ENCODE measurements around the gene HDAC7.
"Not testable (repeated sequence)": the region's sequence is repeated elsewhere in the genome, so short reads cannot be mapped to it uniquely, and the experiment has no call there.

HDAC7 gene

DNA sequence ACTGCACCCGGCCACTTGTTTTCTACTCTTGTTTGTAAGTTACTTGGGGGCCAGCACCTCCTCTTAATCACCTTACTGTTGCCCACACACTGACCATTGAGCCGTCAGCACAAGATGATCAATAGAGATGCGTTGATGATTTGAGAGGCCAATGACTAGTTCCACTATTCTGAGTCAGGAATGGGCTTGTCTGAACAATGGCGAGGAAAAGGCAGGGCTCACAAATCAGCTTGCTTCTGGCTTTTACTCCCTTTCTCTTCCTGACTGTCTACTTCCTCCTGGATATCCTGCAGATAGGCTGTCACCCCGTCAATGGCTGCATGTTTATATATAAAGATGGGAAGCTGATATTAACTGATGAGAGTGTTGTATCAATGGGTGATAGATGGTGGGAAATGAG, 29.1 kb upstream of the HDAC7 start:
- no peak for DNase-seq (ENCODE audit: low spot score)

DNA sequence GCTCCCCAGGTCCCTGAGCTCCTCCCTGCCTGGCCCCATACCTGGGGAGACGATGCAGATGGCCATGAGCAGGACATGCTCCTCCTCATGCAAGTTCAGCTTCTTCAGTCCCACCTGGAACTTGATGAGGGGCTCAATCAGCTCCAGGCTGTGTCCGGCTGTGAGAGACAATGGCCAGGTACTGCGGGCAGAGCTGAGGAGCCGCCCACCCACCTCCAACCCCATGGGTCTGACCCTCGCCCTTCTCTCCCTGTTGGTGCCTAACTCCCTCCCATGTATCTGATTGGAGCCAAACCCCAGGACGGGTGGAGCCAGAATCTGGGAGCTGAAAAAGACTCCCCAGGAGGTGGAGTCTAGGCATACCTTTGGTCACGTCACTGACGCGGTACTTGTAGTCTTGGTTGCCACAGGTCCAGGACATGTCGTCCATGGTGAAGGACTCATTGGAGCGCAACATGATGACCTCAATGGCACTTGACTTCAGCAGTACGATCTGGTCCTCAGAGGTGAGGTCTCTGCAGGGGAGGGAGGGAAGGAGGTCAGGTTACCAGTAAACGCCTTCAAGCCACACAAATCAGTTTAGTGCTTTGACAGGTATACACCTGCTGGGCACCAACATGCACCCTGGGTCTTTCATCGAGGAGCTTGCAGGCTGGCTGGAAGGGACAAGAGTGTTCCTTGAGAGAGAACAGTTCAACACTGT, 26.7 kb upstream of the HDAC7 start:
- no peak for DNase-seq (ENCODE audit: low spot score)

DNA sequence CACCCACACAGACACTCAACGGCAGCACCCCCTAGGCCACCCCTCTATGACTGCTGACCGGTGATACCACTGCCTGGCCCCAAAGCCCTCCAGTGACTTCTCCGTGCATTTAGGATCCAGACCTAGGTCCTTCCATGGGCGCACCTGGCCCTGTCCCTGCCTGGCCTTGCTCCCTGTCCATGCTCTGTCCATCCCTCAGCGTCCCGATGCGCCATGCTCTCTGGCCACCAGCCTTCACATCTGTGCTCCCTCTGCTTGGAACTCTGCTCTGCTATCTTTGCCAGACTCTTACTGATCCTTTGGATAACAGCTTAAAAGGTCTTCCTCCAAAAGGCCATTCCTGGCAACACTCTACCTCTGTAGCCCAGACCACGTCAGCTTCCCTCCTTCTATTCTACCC, 25.4 kb upstream of the HDAC7 start:
- no peak for DNase-seq (ENCODE audit: low spot score)

DNA sequence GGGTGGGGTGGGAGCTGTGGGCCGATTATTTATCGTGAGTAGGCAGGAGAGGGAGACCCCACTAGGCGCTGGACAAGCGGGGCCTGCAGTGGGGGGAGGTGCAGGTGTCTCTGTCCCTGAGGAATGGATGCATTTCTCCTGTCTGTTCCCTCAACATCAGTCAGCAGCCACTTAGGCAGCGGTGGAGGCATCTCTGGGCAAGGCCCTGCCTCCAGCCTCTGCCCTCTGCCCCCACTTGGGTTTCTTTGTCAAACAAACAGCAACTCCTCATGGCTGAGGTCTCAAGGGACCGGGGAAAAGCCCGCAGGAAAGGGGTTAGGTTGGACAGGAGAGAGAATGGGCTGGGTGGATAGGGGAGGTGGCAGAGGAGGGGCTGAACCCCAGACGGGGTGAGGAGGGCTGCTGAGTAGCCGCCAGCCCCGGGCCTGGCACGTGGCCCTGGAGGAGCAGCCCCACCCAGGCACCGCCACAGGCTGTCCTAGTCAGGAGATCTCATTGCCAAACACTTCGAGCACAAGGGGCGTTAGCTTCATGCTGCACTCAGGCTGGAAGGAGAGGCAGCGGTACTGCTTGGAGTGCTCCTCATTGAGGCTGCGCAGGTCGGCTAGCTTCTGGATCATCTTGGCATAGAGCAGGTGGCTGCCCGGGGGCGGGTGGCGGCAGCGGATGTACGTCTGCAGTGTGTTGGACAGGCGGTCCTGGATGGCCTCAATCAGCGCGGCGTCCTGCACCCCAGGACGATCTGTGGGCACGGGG, 24.7 kb upstream of the HDAC7 start:
- peak; percentile 36 for DNase-seq (ENCODE audit: low spot score)

DNA sequence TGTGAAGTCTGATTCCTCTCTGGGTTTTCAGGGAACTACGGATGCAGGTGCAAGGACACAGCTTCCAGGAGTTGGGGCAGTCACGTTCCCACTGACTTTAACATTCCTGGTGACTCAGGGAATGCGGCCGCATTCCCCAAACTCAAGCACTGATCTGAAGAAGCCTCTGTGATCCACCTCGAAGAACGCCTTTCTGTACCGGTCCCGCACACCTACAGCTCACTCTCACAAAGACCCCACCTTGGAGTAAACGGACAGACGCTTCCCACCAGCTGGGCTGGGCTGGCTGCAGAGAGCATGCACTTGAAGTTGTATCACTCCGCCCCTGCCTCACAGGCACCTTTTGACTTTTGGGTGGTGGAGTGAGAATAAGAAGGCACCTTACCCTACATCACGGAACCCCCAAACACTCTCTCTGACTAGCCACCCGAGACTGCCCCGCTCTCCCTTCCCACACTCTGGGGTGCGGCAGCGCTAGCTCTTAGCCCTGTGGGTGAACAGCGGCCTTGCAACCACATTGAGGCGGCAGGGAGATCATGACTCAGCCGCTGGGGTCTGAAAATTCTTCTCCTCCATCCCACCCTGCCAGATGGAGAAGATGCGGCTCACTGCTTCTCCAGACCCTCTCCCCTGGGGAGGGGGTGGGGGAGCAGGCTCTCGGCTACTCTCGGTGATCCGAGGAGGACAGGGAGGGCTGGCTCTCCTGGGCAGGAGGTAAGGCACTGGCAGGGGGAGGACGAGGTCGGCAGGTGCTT, 23.7 kb upstream of the HDAC7 start:
- no peak for DNase-seq (ENCODE audit: low spot score)

DNA sequence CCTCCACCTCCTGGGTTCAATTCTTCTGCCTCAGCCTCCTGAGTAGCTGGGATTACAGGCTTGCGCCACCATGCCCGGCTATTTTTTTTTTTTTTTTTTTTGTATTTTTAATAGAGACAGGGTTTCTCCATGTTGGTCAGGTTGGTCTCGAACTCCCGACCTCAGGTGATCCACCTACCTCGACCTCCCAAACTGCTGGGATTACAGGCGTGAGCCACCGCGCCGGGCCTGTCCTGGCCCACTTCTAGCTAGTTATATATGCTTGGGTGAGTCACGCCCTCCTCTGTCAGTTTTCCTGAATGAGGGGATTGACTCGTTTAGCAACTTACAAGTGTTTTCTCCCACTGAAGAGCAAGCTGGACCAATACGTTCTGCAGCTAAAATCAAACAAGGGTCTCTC, 22.8 kb upstream of the HDAC7 start:
- not testable (repeated sequence) for DNase-seq (ENCODE audit: low spot score)

DNA sequence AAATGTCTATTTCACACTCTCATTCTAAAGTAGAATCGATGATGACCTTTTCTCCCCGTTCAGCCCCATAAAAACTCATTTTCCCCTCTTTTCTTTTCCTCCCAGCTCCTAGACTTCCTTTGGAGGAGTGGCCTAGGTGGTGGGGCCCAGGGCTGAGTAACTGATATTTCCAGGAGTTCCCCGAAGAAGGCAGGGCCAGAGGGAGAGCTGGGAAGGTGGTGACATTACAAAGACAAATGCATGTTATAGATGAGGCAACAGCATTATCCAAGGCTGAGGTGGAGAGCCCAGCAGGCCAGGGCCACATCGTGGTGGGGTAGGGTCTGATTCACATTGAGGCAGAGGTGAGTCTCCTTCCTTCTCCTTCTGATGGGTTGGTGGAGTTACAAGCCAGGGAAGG, 22.2 kb upstream of the HDAC7 start:
- no peak for DNase-seq (ENCODE audit: low spot score)

DNA sequence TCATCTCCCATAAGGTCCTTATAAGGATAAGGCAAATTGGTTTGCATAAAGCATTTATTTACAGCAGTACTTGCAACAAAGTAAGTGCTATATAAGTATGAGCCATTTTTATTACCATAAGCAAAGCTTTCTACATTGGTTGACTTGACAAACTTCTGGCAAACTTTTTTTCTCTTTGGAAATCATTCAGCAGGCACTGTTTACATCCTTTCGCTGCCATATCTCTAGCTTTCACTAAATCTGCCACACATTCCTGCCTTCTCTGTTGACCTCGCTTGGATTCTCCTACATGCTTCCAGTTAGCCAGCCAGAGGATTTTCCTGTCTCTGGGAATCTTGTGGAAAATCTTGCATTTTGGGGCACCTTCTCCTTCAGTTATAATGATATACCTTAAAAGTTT, 21.8 kb upstream of the HDAC7 start:
- no peak for DNase-seq (ENCODE audit: low spot score)

DNA sequence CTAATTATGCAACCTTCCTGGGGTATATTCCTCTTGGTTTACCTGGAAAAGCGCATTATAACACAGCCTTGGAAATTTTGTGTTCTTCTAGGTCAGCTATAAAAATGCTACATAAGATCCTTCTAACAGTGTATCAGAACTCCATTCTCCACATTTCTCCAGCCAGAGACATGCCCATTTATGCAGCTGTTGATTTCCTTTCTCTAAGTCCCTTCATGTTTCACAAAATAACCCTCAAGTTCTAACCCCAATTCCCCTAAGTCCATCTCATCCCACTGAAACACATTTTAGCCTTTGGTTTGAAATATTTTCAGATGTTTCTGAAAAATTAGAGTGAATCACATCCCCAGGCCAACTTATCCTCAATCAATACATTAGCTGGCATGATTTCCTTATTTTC, 20.9 kb upstream of the HDAC7 start:
- no peak for DNase-seq (ENCODE audit: low spot score)

DNA sequence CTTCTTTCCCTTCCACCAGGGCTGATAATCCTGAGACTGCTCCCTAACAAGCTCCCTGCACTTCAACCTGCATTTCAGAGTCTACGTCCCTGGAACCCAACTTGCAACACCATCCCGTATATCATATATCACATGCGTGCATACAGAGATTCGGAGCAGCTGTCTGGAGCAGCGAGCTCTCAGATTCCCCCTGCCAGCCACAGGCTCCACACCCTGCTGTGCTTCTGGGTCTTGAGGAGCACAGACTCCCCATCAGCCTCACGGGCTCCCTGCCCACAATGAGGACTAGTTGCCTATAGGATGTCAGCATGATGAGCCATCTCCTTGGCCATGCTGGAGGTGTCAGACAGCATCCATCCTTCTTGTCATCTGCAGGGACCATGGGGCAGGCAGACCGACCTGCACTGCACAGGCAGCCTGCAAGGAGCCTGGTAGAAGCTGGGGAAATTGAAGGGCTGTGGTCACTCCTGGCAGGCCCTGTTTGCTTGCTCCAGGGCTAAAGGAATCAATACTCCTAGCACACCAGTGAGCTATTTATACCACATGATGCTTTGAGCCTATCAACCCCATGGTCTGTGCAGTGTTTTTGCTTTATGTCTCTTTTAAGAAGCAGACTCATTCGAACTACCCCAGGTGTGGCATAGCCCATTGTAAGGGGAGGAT, 19.6 kb upstream of the HDAC7 start:
- DNase-seq (ENCODE audit: low spot score), result no peak

DNA sequence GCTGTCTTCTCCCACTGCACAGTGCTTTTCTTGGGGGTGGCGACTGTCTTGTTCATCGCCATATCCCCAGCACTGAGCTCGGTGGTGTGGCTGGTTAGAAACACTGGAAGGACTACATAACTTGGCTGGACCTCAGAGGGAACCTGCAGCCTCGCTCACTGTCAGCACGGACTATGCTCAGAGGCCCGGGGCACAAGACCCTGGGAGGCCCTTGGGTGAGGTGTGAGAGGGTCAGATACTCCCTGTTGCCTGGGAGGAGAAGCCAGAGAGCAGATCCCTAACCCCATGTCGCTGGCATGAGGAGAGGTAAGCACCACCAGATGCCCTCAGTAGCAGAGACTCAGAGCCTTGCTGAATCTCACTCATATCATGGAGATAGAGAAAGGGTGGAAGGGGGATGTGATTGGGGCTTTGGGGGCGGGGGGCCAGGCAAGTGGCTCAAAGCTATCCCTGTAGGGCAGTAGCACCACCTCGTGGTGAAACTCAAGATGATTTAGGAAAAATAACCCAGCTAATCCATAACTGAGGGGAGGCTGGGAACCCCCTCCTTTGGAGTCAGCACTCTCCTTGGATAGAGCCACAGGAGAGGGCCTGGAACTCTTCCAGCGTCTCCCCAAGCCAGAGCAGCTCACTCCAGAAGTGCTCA, 18.7 kb upstream of the HDAC7 start:
- DNase-seq (ENCODE audit: low spot score), result no peak

DNA sequence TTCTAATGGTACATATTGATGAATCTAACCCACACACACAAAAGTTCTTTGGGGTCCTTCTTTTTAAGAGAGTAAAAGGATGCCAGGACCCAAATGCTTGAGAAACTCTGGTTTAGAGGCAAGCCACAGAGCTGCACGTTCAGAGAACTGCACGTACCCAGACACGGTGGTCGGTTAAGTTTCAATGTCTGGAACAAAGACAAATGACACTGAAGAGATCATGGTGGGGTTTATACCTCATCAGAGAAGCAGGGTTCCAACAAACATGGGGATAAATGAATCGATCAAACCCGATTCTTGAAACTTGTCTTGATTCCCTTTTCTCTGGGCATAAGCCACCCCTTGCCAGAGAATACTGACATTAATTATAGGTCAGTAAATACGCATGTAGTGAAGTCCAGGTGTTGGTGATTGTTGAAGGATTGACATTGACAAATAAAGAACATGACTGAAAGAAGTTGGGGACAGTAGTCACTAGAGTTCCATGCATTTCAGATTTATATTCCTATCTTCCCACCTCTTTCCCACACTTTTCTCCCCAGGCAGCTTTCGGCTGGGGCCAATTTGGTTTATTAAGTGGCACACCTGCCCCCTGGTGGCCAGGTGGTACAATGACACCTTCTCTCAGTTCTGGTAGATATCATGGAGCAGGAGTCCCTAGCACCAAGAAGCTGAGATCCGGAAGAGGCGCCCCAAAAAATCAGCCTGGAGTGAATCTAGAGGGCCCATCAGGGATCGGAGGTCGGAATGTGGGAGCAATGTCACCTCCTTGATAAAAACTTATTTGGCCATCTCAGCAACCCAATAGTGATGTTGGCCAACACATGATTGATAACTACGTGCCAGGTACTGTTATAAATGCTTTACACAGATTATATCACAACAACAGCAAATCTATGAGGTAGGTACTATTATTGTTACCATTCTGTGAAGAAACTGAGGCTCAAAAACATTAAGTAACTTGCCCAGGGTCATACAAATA, 17.8 kb upstream of the HDAC7 start:
- peak; percentile 80 for DNase-seq (ENCODE audit: low spot score)

DNA sequence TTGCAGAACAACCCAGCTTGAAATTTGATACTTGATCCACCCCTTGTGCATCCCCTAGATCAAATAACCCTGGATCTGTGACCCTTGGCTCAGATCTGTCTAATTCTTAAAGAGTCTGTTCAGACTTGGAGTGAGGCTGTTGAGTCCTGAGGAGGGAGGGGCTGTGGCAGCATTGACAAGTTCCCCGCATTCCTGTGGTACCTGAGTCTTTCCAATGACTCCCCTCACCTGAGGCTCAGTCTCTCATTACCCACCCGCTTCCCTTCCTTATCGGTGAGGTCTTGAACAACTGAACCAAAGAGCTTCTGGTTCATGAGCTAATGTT, 16.1 kb upstream of the HDAC7 start:
- DNase-seq (ENCODE audit: low spot score), result no peak

DNA sequence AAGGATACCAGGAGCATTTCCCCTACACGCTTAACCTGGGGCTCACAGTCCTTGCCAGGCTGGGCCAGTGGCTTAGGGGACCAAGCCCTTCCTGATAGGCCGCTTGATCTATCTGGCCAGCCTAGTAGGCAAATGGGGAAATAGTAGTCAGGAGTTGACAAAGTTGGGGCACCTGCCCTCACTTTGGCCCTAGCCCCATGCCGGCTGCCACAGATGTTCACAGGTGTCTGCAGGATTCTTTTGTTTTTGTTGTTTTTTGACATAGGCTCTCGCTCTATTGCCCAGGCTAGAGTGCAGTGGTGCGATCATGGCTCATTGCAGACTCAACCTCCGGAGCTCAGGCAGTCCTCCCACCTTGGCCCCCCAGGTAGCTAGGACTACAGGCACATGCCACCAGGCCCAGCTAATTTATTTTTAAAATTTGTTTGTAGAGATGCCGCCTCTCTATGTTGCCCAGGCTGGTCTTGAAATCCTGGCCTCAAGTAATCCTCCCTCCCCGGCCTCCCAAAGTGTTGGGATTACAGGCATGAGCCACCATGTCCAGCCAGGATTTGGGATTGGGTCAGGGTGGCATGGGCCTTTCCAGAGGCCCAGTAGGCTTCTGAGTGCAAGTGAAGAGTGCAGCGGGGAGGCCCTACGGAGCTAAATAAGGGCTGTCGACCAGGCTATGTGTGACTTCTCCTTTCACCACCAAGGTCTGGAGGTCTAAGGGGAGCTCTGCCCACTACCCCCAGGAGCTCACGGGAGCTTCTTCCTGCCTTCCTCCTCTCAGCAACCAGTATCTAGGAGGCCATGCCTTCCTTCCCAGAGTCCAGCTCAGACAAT, 15.5 kb upstream of the HDAC7 start:
- DNase-seq (ENCODE audit: low spot score), result no peak

DNA sequence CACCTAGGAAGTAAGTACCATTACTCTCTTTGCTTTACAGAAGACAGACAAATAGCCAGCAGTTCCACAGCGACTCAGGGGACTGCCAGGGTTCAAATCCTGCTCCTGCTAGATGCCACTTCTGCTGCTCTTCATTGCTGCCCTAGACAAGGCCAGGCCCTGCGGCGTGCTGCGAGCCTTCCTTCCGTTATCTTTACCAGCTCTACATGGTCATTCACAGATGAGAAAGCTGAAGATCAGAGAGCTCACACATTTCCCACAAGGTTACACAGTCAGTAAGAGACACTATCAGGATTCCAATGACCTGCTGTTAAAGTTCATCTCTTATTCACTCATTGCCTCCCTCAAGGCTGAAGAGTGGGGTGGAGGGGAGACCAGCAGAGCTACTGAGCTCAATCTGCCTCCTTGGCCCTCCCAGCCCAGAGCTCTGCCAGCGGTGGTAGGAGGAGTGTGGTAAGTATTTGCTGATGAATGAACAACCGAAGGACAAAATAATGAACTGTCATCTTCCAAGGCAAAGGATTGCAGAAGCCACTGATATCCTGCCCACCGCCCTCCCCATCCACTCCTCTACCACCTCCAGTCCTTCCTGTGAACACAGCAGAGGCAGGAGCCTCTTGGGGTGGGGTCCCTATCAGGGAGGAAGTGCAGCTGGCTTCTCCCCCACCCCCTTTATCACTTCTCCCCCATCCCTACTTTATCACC, 14.6 kb upstream of the HDAC7 start:
- DNase-seq (ENCODE audit: low spot score), result peak; percentile 45

DNA sequence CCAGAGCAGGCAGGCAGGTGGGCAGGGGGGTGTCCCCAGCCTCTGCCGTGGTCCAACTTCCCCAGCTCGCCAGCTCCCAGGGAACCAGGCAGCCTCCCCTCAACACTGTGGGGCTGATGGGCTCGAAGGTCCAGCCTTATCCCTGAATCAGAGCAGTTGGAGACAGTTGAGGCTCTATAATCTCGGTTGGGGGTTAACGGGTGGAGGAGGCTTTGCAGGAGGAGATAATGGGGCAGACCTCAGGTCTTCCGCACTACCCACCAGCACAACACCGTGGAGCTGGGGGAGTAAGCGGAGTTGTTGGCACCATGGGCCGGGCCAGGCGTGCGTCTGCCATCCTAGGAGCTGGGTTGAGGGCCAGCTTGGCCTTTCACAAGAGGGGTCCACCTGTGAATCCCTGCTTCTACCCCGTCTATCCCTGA, 13.9 kb upstream of the HDAC7 start:
- no peak for DNase-seq (ENCODE audit: low spot score)

DNA sequence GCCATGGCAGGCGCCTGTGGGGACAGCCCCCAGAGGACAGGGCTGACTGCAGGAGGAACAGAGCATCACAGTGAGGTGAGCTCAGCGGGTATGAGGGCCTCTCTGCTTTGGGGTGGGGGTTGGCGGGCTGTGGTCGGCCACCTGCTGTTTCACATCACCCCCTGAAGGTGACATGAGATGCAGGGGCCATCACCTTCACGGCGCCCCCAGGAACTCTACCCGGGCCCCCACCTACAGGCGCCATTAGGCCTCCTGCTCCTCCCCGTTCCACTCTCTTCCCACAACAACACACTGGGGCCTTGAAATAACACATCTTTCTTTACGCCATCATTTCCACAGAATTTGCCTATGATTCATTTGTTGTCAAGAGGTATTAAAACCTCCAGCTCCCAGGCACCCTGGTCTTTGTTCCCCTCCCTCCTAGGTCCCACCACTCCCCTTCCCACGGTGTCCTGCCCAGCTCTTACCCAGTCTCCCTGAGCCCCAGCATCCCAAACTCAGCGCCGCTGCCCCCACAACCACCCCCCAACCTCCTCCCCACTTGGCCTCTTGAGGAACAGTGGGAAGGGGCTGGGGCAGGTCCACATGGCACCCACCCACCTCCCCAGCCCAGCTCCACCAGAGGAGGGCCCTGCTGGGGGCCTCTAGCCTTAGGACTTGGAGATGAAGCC, 12.7 kb upstream of the HDAC7 start:
- DNase-seq (ENCODE audit: low spot score), result no peak

DNA sequence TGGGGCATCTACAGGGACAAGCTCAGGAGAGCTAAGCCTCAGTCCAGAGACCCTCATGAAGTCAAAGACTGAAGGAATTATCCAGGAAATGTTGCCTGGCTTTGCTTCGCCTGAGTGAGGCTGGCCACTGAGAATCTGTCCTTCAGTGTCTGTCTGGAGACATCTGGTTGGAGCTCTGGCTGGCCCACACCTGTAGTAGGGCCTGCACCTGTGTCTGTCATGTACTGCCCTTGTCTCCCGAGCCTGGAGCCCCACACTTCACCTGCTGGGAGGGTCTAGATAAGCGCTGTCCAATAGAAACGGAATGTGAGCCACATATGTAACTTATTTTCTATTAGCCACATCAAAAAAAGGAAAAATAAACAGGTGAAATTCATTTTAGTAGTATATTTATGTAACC, 9.9 kb upstream of the HDAC7 start:
- DNase-seq (ENCODE audit: low spot score), result no peak

DNA sequence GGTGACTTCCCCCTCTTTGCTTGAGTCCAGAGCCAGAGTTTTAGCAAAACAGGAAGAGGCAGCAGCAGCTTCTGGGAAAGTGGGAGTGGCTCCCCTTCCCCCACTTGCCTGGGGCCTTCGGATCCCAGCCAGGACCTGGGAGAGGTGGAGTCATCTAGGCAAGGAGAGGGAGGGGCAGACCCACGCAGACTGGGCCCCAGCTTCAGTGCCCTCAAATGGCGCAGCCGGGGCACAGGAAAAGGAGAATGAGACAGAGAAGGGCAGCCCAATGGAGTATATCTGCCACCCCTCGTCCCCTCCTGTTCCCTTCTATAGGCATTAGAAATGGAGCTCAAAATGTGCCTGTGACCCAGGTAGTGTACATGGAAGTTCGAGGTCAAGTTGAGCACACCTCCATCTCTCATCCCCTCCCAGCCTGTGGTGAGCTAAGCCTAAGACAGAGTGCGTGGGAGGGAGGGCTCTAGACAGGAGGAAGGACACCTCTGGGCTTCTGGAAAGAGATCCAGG, 9.3 kb upstream of the HDAC7 start:
- no peak for DNase-seq (ENCODE audit: low spot score)
